ENCODE results near the gene LHFPL2.

- TF ChIP-seq GATA2 (IDR thresholded peaks at IDR 0.05; ENCODE audit: low read depth, low read length) = no peak
- no peak for TF ChIP-seq GATA3 (IDR thresholded peaks at IDR 0.05; ENCODE audit: low read depth, low read length)
Observed at GRCh38 chr5:78514427-78515330, 133.9 kb downstream of the LHFPL2 start.

All from SH-SY5Y (cell line).